ENCODE data around the gene TEX19. TPM values are rescaled to one million over a fixed set of nuclear protein-coding genes. Genes with fewer than 3 reads are reported as not detected.

Gene TEX19
- total RNA-seq, 1 experiment from 2014 or later: 0.21 TPM

DNA sequence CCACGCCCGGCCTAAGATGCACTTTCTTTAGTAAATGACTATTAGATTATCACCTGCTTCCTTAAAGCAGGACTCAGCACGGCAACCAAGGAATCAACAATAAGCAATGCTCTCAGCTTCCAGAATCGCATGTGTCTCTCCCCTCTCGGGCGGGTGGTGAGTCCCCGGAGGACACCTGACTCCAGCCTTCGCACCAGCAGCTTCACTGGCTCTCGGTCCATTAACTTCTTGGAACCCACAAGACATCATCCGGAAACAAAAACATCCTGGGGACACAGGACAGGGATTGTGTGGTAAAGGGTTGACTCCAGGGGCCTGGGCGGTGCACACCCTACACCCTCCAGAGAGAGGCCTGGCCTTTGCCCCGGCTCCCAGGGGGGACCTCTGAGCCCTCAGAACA, 35.2 kb downstream of the TEX19 start:
- H3K9me3 ChIP-seq (ENCODE audit: control insufficient read depth, insufficient read depth, low read depth, low read length): no peaks in the 10 kb centered on the region
- ChIA-PET POLR2A (no interaction called here), CTCF (no interaction called here)
- in situ Hi-C loops (cut with HindIII; ENCODE audit: low pct_unique_long_range_greater_than_20kb, low sequenced_read_pairs) (no loop called here), intact Hi-C loops (cut with micrococcal nuclease; ENCODE audit: unreplicated experiment) (no loop called here)
- no peak for ATAC-seq
- BruUV-seq (replicated peaks): no TSS peak
- no peaks in the 10 kb centered on the region for H3K36me3 ChIP-seq (ENCODE audit: control insufficient read depth, insufficient read depth, low read length)
- no peak overlapping the region for H3K27ac ChIP-seq (ENCODE audit: low read length)
- H3K4me1 ChIP-seq (ENCODE audit: control insufficient read depth, insufficient read depth, low read length): peaks cover 7% of the 10 kb centered on the region; the same call in 1 of the 2 replicates
- TF ChIP-seq TCF7L2 (IDR thresholded peaks at IDR 0.05; ENCODE audit: low read depth, low read length) (no peak), POLR2AphosphoS5 (IDR thresholded peaks at IDR 0.05; ENCODE audit: low read depth, low read length) (no peak), SIN3A (IDR thresholded peaks at IDR 0.05; ENCODE audit: borderline replicate concordance, insufficient read depth, low read depth, low read length) (no peak)
- TF ChIP-seq, protein P1, sequence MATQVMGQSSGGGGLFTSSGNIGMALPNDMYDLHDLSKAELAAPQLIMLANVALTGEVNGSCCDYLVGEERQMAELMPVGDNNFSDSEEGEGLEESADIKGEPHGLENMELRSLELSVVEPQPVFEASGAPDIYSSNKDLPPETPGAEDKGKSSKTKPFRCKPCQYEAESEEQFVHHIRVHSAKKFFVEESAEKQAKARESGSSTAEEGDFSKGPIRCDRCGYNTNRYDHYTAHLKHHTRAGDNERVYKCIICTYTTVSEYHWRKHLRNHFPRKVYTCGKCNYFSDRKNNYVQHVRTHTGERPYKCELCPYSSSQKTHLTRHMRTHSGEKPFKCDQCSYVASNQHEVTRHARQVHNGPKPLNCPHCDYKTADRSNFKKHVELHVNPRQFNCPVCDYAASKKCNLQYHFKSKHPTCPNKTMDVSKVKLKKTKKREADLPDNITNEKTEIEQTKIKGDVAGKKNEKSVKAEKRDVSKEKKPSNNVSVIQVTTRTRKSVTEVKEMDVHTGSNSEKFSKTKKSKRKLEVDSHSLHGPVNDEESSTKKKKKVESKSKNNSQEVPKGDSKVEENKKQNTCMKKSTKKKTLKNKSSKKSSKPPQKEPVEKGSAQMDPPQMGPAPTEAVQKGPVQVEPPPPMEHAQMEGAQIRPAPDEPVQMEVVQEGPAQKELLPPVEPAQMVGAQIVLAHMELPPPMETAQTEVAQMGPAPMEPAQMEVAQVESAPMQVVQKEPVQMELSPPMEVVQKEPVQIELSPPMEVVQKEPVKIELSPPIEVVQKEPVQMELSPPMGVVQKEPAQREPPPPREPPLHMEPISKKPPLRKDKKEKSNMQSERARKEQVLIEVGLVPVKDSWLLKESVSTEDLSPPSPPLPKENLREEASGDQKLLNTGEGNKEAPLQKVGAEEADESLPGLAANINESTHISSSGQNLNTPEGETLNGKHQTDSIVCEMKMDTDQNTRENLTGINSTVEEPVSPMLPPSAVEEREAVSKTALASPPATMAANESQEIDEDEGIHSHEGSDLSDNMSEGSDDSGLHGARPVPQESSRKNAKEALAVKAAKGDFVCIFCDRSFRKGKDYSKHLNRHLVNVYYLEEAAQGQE (IDR thresholded peaks at IDR 0.05; ENCODE audit: insufficient read depth in 1 of 2, low read depth in 2 of 2, low read length in 1 of 2): no peak
- TF ChIP-seq, protein P2, sequence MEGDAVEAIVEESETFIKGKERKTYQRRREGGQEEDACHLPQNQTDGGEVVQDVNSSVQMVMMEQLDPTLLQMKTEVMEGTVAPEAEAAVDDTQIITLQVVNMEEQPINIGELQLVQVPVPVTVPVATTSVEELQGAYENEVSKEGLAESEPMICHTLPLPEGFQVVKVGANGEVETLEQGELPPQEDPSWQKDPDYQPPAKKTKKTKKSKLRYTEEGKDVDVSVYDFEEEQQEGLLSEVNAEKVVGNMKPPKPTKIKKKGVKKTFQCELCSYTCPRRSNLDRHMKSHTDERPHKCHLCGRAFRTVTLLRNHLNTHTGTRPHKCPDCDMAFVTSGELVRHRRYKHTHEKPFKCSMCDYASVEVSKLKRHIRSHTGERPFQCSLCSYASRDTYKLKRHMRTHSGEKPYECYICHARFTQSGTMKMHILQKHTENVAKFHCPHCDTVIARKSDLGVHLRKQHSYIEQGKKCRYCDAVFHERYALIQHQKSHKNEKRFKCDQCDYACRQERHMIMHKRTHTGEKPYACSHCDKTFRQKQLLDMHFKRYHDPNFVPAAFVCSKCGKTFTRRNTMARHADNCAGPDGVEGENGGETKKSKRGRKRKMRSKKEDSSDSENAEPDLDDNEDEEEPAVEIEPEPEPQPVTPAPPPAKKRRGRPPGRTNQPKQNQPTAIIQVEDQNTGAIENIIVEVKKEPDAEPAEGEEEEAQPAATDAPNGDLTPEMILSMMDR (IDR thresholded peaks at IDR 0.05): no peak
- no peak for DNase-seq (ENCODE audit: low read depth, low spot score)
- no peaks in the 10 kb centered on the region for H3K27me3 ChIP-seq (ENCODE audit: control insufficient read depth, insufficient read depth, low read length)
- no peak overlapping the region for H3K4me3 ChIP-seq (ENCODE audit: low read depth in 2 of 2, low read length in 2 of 2)

DNA sequence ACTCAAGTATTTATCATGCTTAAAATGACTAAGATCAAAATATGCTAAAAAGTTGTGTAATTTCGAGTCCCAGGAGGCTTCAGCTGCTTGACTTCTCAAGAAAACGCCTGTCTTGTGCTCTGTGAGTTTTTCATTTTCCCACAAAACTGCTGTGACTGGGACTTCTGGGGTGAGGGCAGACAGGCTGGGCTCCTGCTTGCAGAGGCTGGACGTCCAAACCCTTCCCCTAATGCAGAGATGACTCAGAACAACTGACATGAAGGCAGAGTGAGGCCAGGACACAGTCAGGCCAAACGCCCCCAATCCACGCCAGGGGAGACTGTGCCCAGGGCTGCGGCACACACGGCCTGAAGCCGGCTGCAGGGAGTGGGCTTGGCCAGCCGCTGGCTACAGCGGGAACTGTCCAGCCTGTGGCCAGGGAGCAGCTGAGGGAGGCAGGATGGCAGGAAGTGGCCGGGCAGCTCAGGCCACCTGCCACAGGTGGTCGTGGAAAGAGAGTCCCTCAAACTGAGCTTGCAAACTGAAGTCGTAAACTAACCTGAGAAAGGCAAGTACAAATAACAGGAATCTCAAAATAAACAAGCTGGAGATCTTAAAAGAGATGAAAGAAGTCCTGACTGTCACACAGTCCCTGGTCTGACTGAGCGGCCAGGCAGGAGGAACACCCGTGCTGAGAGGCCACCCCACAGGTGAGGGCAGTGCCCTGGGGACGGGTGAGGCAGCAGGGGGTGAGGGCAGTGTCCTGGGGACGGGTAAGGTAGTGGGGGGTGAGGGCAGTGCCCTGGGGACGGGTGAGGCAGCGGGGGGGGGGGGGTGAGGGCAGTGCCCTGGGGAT, 37.8 kb downstream of the TEX19 start:
- CTCF ChIA-PET: no interaction called here
- peaks cover 7% of the 10 kb centered on the region; the same call in 1 of the 2 replicates for H3K4me1 ChIP-seq (ENCODE audit: control insufficient read depth, insufficient read depth, low read length)
- no peak overlapping the region for H3K27ac ChIP-seq (ENCODE audit: low read length)
- TF ChIP-seq, protein P1 (IDR thresholded peaks at IDR 0.05; ENCODE audit: insufficient read depth in 1 of 2, low read depth in 2 of 2, low read length in 1 of 2): peak in 1 of 2 experiments; percentile 85; a peak in 2 of 4 replicates
- no peak for TF ChIP-seq POLR2AphosphoS5 (IDR thresholded peaks at IDR 0.05; ENCODE audit: low read depth, low read length)
- intact Hi-C loops (cut with micrococcal nuclease; ENCODE audit: unreplicated experiment) (no loop called here), in situ Hi-C loops (cut with HindIII; ENCODE audit: low pct_unique_long_range_greater_than_20kb, low sequenced_read_pairs) (no loop called here)
- no TSS peak for BruUV-seq (replicated peaks)
- H3K36me3 ChIP-seq (ENCODE audit: control insufficient read depth, insufficient read depth, low read length): no peaks in the 10 kb centered on the region
- no peak for DNase-seq (ENCODE audit: low read depth, low spot score)
- no peak overlapping the region for H3K4me3 ChIP-seq (ENCODE audit: low read depth in 2 of 2, low read length in 2 of 2)
- POLR2A ChIA-PET: no interaction called here
- no peaks in the 10 kb centered on the region for H3K9me3 ChIP-seq (ENCODE audit: control insufficient read depth, insufficient read depth, low read depth, low read length)
- H3K27me3 ChIP-seq (ENCODE audit: control insufficient read depth, insufficient read depth, low read length): no peaks in the 10 kb centered on the region
- ATAC-seq: peak; percentile 59
